Heart left ventricle (tissue), 16 donors: ENCODE results near the gene ANKRD63. TPM values are rescaled to one million over a fixed set of nuclear protein-coding genes. Genes with fewer than 3 reads are reported as not detected.

Source experiments
- ATAC-seq, 4 donors: fragments of 200-7000 bp; cut with Tn5 transposase; one replicate each; pipeline ENCODE4 v1.9.1; 2020 to 2022; ENCODE audit warnings: moderate library complexity in 4 of 4, mild to moderate bottlenecking in 3 of 4, moderate number of reproducible peaks in 1 of 4
- DNase-seq, 5 donors: peaks; one replicate each; pipeline ENCODE4 v3.0.0-alpha.2; 2020
- H3K27ac ChIP-seq, 12 donors: fragments of 200-600 bp; sonication (generic) in 4 of 12; one replicate each; pipeline versions ENCODE4 v1.5.0 to v1.8.0; 2016 to 2022; ENCODE audit warnings: mild to moderate bottlenecking in 2 of 12
- H3K27me3 ChIP-seq, 9 donors: fragments of 200-600 bp; sonication (generic) in 2 of 9; one replicate each; pipeline versions ENCODE4 v1.5.1 to v1.8.0; 2016 to 2022; ENCODE audit warnings: mild to moderate bottlenecking in 3 of 9
- H3K36me3 ChIP-seq, 9 donors: fragments of 200-600 bp; sonication (generic) in 2 of 9; one replicate each; pipeline versions ENCODE4 v1.5.0 to v1.8.0; 2018 to 2022; ENCODE audit warnings: mild to moderate bottlenecking in 2 of 9
- H3K4me1 ChIP-seq, 12 donors: fragments of 200-600 bp; sonication (generic) in 4 of 12; one replicate each; pipeline versions ENCODE4 v1.5.0 to v1.8.0; 2016 to 2022; ENCODE audit warnings: mild to moderate bottlenecking in 3 of 12
- H3K4me3 ChIP-seq, 12 donors: fragments of 200-600 bp; sonication (generic) in 4 of 12; one replicate each; pipeline versions ENCODE4 v1.5.0 to v1.8.0; 2017 to 2022; ENCODE audit warnings: mild to moderate bottlenecking in 9 of 12, moderate library complexity in 4 of 12
- H3K9me3 ChIP-seq, 12 donors: fragments of 200-600 bp; sonication (generic) in 4 of 12; one replicate each; pipeline versions ENCODE4 v1.5.0 to v1.8.0; 2016 to 2022; ENCODE audit warnings: mild to moderate bottlenecking in 1 of 12
- CTCF ChIP-seq, 12 donors: fragments of 200-600 bp; sonication (generic) in 4 of 12; IDR thresholded peaks; one replicate each; pipeline versions ENCODE4 v1.5.0 to v1.8.0; 2018 to 2022; ENCODE audit warnings: antibody characterized with exemption in 12 of 12, mild to moderate bottlenecking in 5 of 12
- POLR2A ChIP-seq, 2 donors: fragments of 450-650 bp; IDR thresholded peaks; one replicate each; pipeline ENCODE4 v1.6.1; 2017; ENCODE audit warnings: antibody characterized with exemption in 2 of 2, mild to moderate bottlenecking in 2 of 2, moderate library complexity in 2 of 2
- WGBS, 4 donors: extraction: QIAGEN DNeasy Blood & Tissue Kit in 2 of 4; methylation state at CpG; one replicate each; pipeline versions ENCODE4 v1.1.5 to v1.1.7; 2013 to 2018; 5-methylcytosine and 5-hydroxymethylcytosine counted together
- intact Hi-C, 10 donors: fragments of 100-400 bp; cut with DNase I; formaldehyde crosslinking; loops; one replicate each; pipeline versions ENCODE4 v1.11.1 to v1.14.2; 2022
- polyA plus RNA-seq, 2 donors: library from polyadenylated mRNA; stranded (reverse); fragments of 200-250 nt; gene quantifications; one replicate each; pipeline ENCODE4 v1.2.3, GENCODE V29; 2013
- total RNA-seq, 9 donors: library from RNA; depleted of rRNA in 2 of 9; stranded (reverse); fragments of >200 nt in 2 of 9; fragmentation: NEBNext Ultra II Directional in 3 of 9; extraction: Animal tissue kit (Norgen Biotek cat#: 25700) in 3 of 9; gene quantifications; one replicate each; pipeline versions ENCODE4 v1.1.0 to v1.2.4, GENCODE V29; 2016 to 2023
- donor health status: ischemic (EF 13 %, LVEDD 7.1; RV severe dilation, severe dysfunction).
- donor health status: healthy with polysubstance abuse.
- donor health status: DM: no; HTN: yes; CAD: no.
- donor health status: DM: no; HTN: no; CAD: no.
- donor health status: ischemic (EF 25% LVEDD 6.9; RV normal size, moderate dysfunction).
- donor health status: ischemic (EF 25% LVEDD 5.7; RV mildly dilated, moderate dysfunction).
- donor health status: healthy.
- donor health status: DM: yes; HTN: yes; CAD: no.
- donor health status: ischemic (EF 35%, LVEDD 5.7; RV mildly dilated, moderate dysfunction).
- donor health status: nonischemic (EF 11% LVEDD 7.7; RV severe dilation, severe dysfunction).
- donor health status: DM: yes; HTN: yes; CAD: no.
- donor health status: PGD.
- donor health status: ischemic (EF 29% LVEDD 5.4; RV normal size, mild dysfunction).
- donor health status: nonischemic (EF 23%, LVEDD 6.1; RV moderate dilation, normal function).

ANKRD63 gene
- total and polyA plus RNA-seq, 11 donors = 0.27 to 0.57 (median 0.45) TPM; not detected in 6

GRCh38 chr15:40309344-40309862 lies 26.5 kb upstream of the ANKRD63 start:
- H3K4me3 ChIP-seq = peak overlapping the region in 1 of 12 donors; percentile 65
- H3K27ac ChIP-seq = peak overlapping the region in 1 of 12 donors; percentile 95
- H3K9me3 ChIP-seq = no peaks in the 10 kb centered on the region
- H3K27me3 ChIP-seq = peaks cover 0 to 6% (median 0%) of the 10 kb centered on the region in 9 donors
- intact Hi-C loops = loop anchor here in 2 of 10 donors (1.0 to 2.0 kb wide), 2 partner anchors 30 to 31 kb away; no protein-coding TSS in a partner anchor
- ATAC-seq (no peak), DNase-seq (no peak)
- TF ChIP-seq POLR2A (IDR thresholded peaks at IDR 0.05) = no peak
- peaks cover 0 to 37% (median 3%) of the 10 kb centered on the region in 12 donors for H3K4me1 ChIP-seq
- 73 to 80% (median 79%) methylated on average over 8 of the region's 8 CpGs for WGBS, 4 donors
- no peaks in the 10 kb centered on the region for H3K36me3 ChIP-seq

GRCh38 chr15:40307421-40308211 lies 24.8 kb upstream of the ANKRD63 start, which contains the start of gene PLCB2:
Gene PLCB2 (minus strand): TSS chr15:40307935. CDS start chr15:40307672, 263 bp downstream.
- H3K27ac ChIP-seq = peak within 1 kb of the TSS in 5 of 12 donors; percentile 54 to 95 (median 63)
- intact Hi-C loops = loop anchor here in 1 of 10 donors (2.0 kb wide), 1 partner anchor 29 kb away; no protein-coding TSS in a partner anchor
- DNase-seq (peak; percentile 43 to 81 (median 52)), ATAC-seq (peak; percentile 39 to 63 (median 57))
- no peaks in the 10 kb centered on the region for H3K9me3 ChIP-seq
- TF ChIP-seq CTCF (IDR thresholded peaks at IDR 0.05) (peak in 7 of 12 donors; percentile 4 to 38 (median 24)), POLR2A (IDR thresholded peaks at IDR 0.05) (no peak)
- 57 to 71% (median 60%) methylated on average over 11 to 15 of the region's 15 CpGs for WGBS, 4 donors
- peaks cover 0 to 25% (median 0%) of the 10 kb centered on the region in 12 donors for H3K4me1 ChIP-seq
- H3K4me3 ChIP-seq = peak within 1 kb of the TSS in 10 of 12 donors; percentile 9 to 65 (median 33)
- peaks cover 0 to 6% (median 0%) of the 10 kb centered on the region in 9 donors for H3K27me3 ChIP-seq
- peaks cover 0 to 12% (median 0%) of the 10 kb centered on the region in 9 donors for H3K36me3 ChIP-seq

GRCh38 chr15:40306908-40307307 lies 24.0 kb upstream of the ANKRD63 start:
- intact Hi-C loops = no loop called here
- WGBS, 4 donors = 79 to 88% (median 82%) methylated on average over 5 to 7 of the region's 7 CpGs
- Histone ChIP-seq H3K4me3 (peak overlapping the region in 10 of 12 donors; percentile 9 to 65 (median 33)), H3K27me3 (no peaks in the 10 kb centered on the region), H3K4me1 (peaks cover 0 to 30% (median 0%) of the 10 kb centered on the region in 12 donors), H3K36me3 (peaks cover 0 to 19% (median 0%) of the 10 kb centered on the region in 9 donors), H3K9me3 (no peaks in the 10 kb centered on the region), H3K27ac (peak overlapping the region in 2 of 12 donors; percentile 69 to 95)
- ATAC-seq (no peak), DNase-seq (no peak)
- TF ChIP-seq POLR2A (IDR thresholded peaks at IDR 0.05) (no peak), CTCF (IDR thresholded peaks at IDR 0.05) (no peak)

- Histone ChIP-seq H3K27ac (peak overlapping the region in 1 of 12 donors; percentile 95), H3K4me1 (peaks cover 0 to 35% (median 1%) of the 10 kb centered on the region in 12 donors), H3K4me3 (peak overlapping the region in 8 of 12 donors; percentile 9 to 65 (median 36)), H3K36me3 (peaks cover 0 to 25% (median 0%) of the 10 kb centered on the region in 9 donors), H3K9me3 (no peaks in the 10 kb centered on the region), H3K27me3 (no peaks in the 10 kb centered on the region)
- DNase-seq = no peak
- TF ChIP-seq CTCF (IDR thresholded peaks at IDR 0.05) = no peak
- TF ChIP-seq POLR2A (IDR thresholded peaks at IDR 0.05) = no peak
- intact Hi-C loops = no loop called here
- ATAC-seq = peak in 2 of 4 donors; percentile 7 to 12
- WGBS, 4 donors = 87 to 95% (median 90%) methylated on average over 5 of the region's 5 CpGs
Measured at GRCh38 chr15:40306371-40306770, 23.5 kb upstream of the ANKRD63 start.
